A549 (cell line): Measurements from ENCODE around the gene ACER2. TPM values are rescaled to one million over a fixed set of nuclear protein-coding genes. Genes with fewer than 3 reads are reported as not detected.

Experiments
- ATAC-seq, 2 experiments: fragments of 200-7000 bp in 1 of 2; fragments of >200 bp in 1 of 2; cut with Nextera tagmentation in 1 of 2; cut with Tn5 transposase in 1 of 2; 3 replicates each; pipeline versions ENCODE4 v1.8.0 to v1.9.1; 2018 to 2020; ENCODE audit warnings: mild to moderate bottlenecking in 1 of 2, moderate library complexity in 1 of 2
- CTCF ChIA-PET: fragments of 300-600 bp; sonication (Branson Sonifier 250); formaldehyde crosslinking; extraction: SDS; loops from one replicate; lab custom pipeline; 2021; ENCODE audit warnings: antibody characterized with exemption, inconsistent platforms; lab: Yijun Ruan, JAX
- POLR2A ChIA-PET: fragments of 350-600 bp; formaldehyde crosslinking; extraction: SDS; loops from one replicate; lab custom pipeline; 2021; ENCODE audit warnings: antibody characterized with exemption, inconsistent platforms; lab: Yijun Ruan, JAX
- DNase-seq, 2 experiments: peaks; one replicate each; pipeline versions ENCODE4 v3.0.0 to v3.0.0-alpha.2; 2011 to 2016; ENCODE audit warnings: low read depth in 1 of 2, low spot score in 1 of 2
- FAIRE-seq: peaks from 2 replicates; lab custom pipeline; 2011; peaks lifted over from hg19 to GRCh38; lab: Jason Lieb, UNC
- H3K27ac ChIP-seq, 2 experiments: fragments of >200 bp; sonication (Bioruptor Twin); formaldehyde crosslinking; 3 replicates each; pipeline ENCODE4 v1.5.1; 2016 to 2017
- H3K4me1 ChIP-seq: fragments of >200 bp; sonication (Bioruptor Twin); formaldehyde crosslinking; 3 replicates; pipeline ENCODE4 v1.6.1; 2016
- H3K4me2 ChIP-seq: fragments of >200 bp; sonication (Bioruptor Twin); formaldehyde crosslinking; 3 replicates; pipeline ENCODE4 v1.6.1; 2016
- H3K4me3 ChIP-seq: fragments of >200 bp; sonication (Bioruptor Twin); formaldehyde crosslinking; 3 replicates; pipeline ENCODE4 v1.5.1; 2016
- H3K9me3 ChIP-seq: fragments of >200 bp; sonication (Bioruptor Twin); formaldehyde crosslinking; 3 replicates; pipeline ENCODE4 v1.6.1; 2016
- CEBPB ChIP-seq, 2 experiments: fragments of >200 bp in 1 of 2; sonication (Bioruptor Twin) in 1 of 2; formaldehyde crosslinking in 1 of 2; IDR thresholded peaks; 2 replicates each; pipeline ENCODE4 v1.6.1; 2012 to 2016
- E2F6 ChIP-seq: IDR thresholded peaks from 2 replicates; pipeline ENCODE4 v1.6.1; 2012; ENCODE audit warnings: low read depth, borderline replicate concordance
- EHF ChIP-seq: fragments of 250-450 bp; sonication (Bioruptor Pico); IDR thresholded peaks from 2 replicates; pipeline ENCODE4 v1.5.0; 2020; ENCODE audit warnings: mild to moderate bottlenecking
- ELK1 ChIP-seq: fragments of 150-350 bp; IDR thresholded peaks from 2 replicates; pipeline ENCODE4 v1.6.1; 2014; ENCODE audit warnings: low read depth, mild to moderate bottlenecking, low read length
- EP300 ChIP-seq, 2 experiments: fragments of >200 bp; sonication (Bioruptor Twin); formaldehyde crosslinking; IDR thresholded peaks; 2 replicates in 1 of 2; 3 replicates in 1 of 2; pipeline ENCODE4 v1.6.1; 2016 to 2017
- ESRRA ChIP-seq: fragments of 150-350 bp; IDR thresholded peaks from 2 replicates; pipeline ENCODE4 v1.6.1; 2014; ENCODE audit warnings: mild to moderate bottlenecking, low read length, borderline replicate concordance
- FOSB ChIP-seq: fragments of 250-450 bp; sonication (Bioruptor Pico); IDR thresholded peaks from 2 replicates; pipeline ENCODE4 v1.5.0; 2020; ENCODE audit warnings: mild to moderate bottlenecking, moderate library complexity
- GATA3 ChIP-seq: IDR thresholded peaks from 2 replicates; pipeline ENCODE4 v1.6.1; 2012; ENCODE audit warnings: borderline replicate concordance
- HES2 ChIP-seq: fragments of >200 bp; sonication (Bioruptor Twin); formaldehyde crosslinking; IDR thresholded peaks from 2 replicates; pipeline ENCODE4 v1.6.1; 2016
- HEYL ChIP-seq: fragments of 250-450 bp; sonication (Bioruptor Pico); IDR thresholded peaks from 2 replicates; pipeline ENCODE4 v1.8.0; 2021; ENCODE audit warnings: mild to moderate bottlenecking, moderate library complexity
- HOXB13 ChIP-seq: fragments of 250-450 bp; sonication (Bioruptor Pico); IDR thresholded peaks from 2 replicates; pipeline ENCODE4 v1.5.0; 2020; ENCODE audit warnings: low read depth, mild to moderate bottlenecking, moderate library complexity
- HOXB5 ChIP-seq: fragments of 250-450 bp; sonication (Bioruptor Pico); IDR thresholded peaks from 2 replicates; pipeline ENCODE4 v1.5.0; 2020; ENCODE audit warnings: mild to moderate bottlenecking, moderate library complexity
- KDM1A ChIP-seq: fragments of 200-600 bp; sonication (generic); IDR thresholded peaks from 2 replicates; pipeline ENCODE4 v1.6.1; 2016; ENCODE audit warnings: low read depth, mild to moderate bottlenecking
- MAFK ChIP-seq: fragments of 450-650 bp; IDR thresholded peaks from 2 replicates; pipeline ENCODE4 v1.6.1; 2014; ENCODE audit not compliant: partially characterized antibody
- MAX ChIP-seq: IDR thresholded peaks from 2 replicates; pipeline ENCODE4 v1.6.1; 2012
- MAZ ChIP-seq: fragments of 150-350 bp; IDR thresholded peaks from 2 replicates; pipeline ENCODE4 v1.6.1; 2014; ENCODE audit warnings: antibody characterized with exemption, low read depth, low read length, borderline replicate concordance
- MYC ChIP-seq: IDR thresholded peaks from 2 replicates; pipeline ENCODE4 v1.6.1; 2012; ENCODE audit warnings: mild to moderate bottlenecking, inconsistent platforms, low read length, improper control_type of control experiment, borderline replicate concordance
- NR3C1 ChIP-seq: fragments of >200 bp; sonication (Bioruptor Twin); formaldehyde crosslinking; IDR thresholded peaks from 3 replicates; pipeline ENCODE4 v1.6.1; 2017
- PBX3 ChIP-seq: IDR thresholded peaks from 2 replicates; pipeline ENCODE4 v1.6.1; 2012
- RARB ChIP-seq: fragments of 250-450 bp; sonication (Bioruptor Pico); IDR thresholded peaks from 2 replicates; pipeline ENCODE4 v1.8.0; 2021; ENCODE audit warnings: mild to moderate bottlenecking, moderate library complexity
- RFX5 ChIP-seq: fragments of 450-650 bp; IDR thresholded peaks from 2 replicates; pipeline ENCODE4 v1.7.1; 2014; ENCODE audit warnings: antibody characterized with exemption, mild to moderate bottlenecking, moderate library complexity
- SMC3 ChIP-seq: fragments of >200 bp; sonication (Bioruptor Twin); formaldehyde crosslinking; IDR thresholded peaks from 3 replicates; pipeline ENCODE4 v1.6.1; 2018; ENCODE audit warnings: inconsistent platforms
- SREBF2 ChIP-seq: fragments of 450-650 bp; IDR thresholded peaks from 2 replicates; pipeline ENCODE4 v1.6.1; 2014; ENCODE audit warnings: mild to moderate bottlenecking, moderate library complexity
- ZFP36 ChIP-seq: fragments of 450-650 bp; IDR thresholded peaks from 2 replicates; pipeline ENCODE4 v1.6.1; 2014; ENCODE audit warnings: borderline replicate concordance; ENCODE audit not compliant: partially characterized antibody
- WGBS: methylation state at CpG from one replicate; pipeline ENCODE4 v1.1.6; 2017; ENCODE audit errors: missing lambda C conversion rate; 5-methylcytosine and 5-hydroxymethylcytosine counted together
- polyA plus RNA-seq, 4 experiments: library from polyadenylated mRNA; depleted of rRNA in 3 of 4; stranded (reverse); fragments of >200 nt; fragmentation: RNase III in 1 of 4; extraction: RNeasy Plus Mini Kit Qiagen cat#74134 plus additional on column Dnase treatment in 1 of 4; gene quantifications; 2 replicates in 3 of 4; 3 replicates in 1 of 4; pipeline ENCODE4 v1.2.3, GENCODE V29; 2011 to 2017
- TF ChIP-seq, protein P1 (sequence below): fragments of >200 bp; sonication (Bioruptor Twin); formaldehyde crosslinking; IDR thresholded peaks from 3 replicates; pipeline ENCODE4 v1.5.1; 2016

The ACER2 gene
- polyA plus RNA-seq, 2 of the 4 experiments (the other 2 are of a cell fraction), result 1.1 to 3.7 TPM

- TF ChIP-seq CEBPB (IDR thresholded peaks at IDR 0.05) (peak in 1 of 2 experiments; percentile 69; a peak in 3 of 4 replicates), ESRRA (no peak), SREBF2 (no peak), MAFK (no peak), HEYL (CRISPR knock-in tag) (no peak)
- TF ChIP-seq, protein P1, sequence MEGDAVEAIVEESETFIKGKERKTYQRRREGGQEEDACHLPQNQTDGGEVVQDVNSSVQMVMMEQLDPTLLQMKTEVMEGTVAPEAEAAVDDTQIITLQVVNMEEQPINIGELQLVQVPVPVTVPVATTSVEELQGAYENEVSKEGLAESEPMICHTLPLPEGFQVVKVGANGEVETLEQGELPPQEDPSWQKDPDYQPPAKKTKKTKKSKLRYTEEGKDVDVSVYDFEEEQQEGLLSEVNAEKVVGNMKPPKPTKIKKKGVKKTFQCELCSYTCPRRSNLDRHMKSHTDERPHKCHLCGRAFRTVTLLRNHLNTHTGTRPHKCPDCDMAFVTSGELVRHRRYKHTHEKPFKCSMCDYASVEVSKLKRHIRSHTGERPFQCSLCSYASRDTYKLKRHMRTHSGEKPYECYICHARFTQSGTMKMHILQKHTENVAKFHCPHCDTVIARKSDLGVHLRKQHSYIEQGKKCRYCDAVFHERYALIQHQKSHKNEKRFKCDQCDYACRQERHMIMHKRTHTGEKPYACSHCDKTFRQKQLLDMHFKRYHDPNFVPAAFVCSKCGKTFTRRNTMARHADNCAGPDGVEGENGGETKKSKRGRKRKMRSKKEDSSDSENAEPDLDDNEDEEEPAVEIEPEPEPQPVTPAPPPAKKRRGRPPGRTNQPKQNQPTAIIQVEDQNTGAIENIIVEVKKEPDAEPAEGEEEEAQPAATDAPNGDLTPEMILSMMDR, result peak; percentile 97
Measured at GRCh38 chr9:19456996-19457692, 48.3 kb downstream of the ACER2 start (continued).

- Histone ChIP-seq H3K9me3 (no peaks in the 10 kb centered on the region), H3K4me1 (0 out of 3 replicates have a peak, but pooled peaks cover 5% of the 10 kb centered on the region), H3K4me3 (peak overlapping the region; percentile 25; the same call in 1 of the 3 replicates), H3K27ac (0 out of 6 replicates have a peak overlapping the region, but pooled peaks of 1 of the 2 experiments have one; percentile 27), H3K4me2 (peak overlapping the region; percentile 69)
- 28% methylated on average over 5 of the region's 5 CpGs for WGBS
- POLR2A ChIA-PET, result interaction anchor here (0.6 to 1.8 kb wide), 3 partner anchors 78 to 409 kb away, joined by 4 to 8 read pairs (median 6); partner anchors contain the start of genes RPS6 and RRAGA
- DNase-seq (no peak), ATAC-seq (no peak), FAIRE-seq (no peak)
- 0 out of 4 replicates have a peak, but pooled peaks of 1 of the 2 experiments have one; percentile 14 for TF ChIP-seq CEBPB (IDR thresholded peaks at IDR 0.05)
- no peak for TF ChIP-seq MAZ
- CTCF ChIA-PET, result interaction anchor here (0.6 to 8.1 kb wide), 26 partner anchors 8 to 1653 kb away, joined by 3 to 86 read pairs (median 4); partner anchors contain the start of genes ACER2 and RRAGA
Measured at GRCh38 chr9:19457693-19458009, 48.8 kb downstream of the ACER2 start.

DNA sequence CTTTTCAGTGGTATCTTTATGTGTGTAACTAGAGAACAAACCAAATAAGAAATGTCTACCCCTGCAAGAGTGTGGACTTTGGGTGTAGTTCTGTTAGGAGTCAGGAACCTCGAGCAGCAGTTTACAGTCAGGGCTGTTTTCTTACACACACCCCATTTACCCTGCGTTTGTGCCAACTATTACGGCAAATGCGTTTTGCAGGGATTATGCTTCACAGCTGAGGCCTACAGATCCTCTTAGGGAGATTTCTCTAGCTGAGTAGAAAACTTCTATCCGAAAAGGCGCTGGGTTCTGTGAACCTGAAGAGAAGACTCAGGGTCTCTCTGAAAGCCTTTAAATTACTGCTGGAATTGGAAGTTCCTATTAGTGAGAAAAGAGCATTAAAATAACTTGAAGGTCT lies 51.4 kb downstream of the ACER2 start:
- FAIRE-seq (no peak), DNase-seq (no peak)
- Histone ChIP-seq H3K4me1 (0 out of 3 replicates have a peak, but pooled peaks cover 5% of the 10 kb centered on the region), H3K27ac (no peak overlapping the region), H3K4me2 (no peak overlapping the region), H3K4me3 (no peak overlapping the region)
- CTCF ChIA-PET, result interaction anchor here (1.4 to 8.1 kb wide), 4 partner anchors 6 to 431 kb away, joined by 3 to 86 read pairs (median 6); no protein-coding TSS in a partner anchor
- TF ChIP-seq EHF (no peak), GATA3 (no peak), HOXB5 (no peak), PBX3 (no peak)
- TF ChIP-seq, all 56 proteins: peak for 0
- ATAC-seq, result no peak
- H3K9me3 ChIP-seq, result no peaks in the 10 kb centered on the region
- 55% methylated on average over 6 of the region's 6 CpGs for WGBS
- POLR2A ChIA-PET, result no interaction called here

- no peak overlapping the region for H3K4me3 ChIP-seq
- no peak for FAIRE-seq
- no peak for ATAC-seq
- H3K4me2 ChIP-seq, result no peak overlapping the region
- no peak overlapping the region for H3K27ac ChIP-seq
- WGBS, result 92% methylated on average over 24 of the region's 26 CpGs
- no peak for DNase-seq
- no peak for TF ChIP-seq E2F6
- TF ChIP-seq EP300 (IDR thresholded peaks at IDR 0.05), result no peak
- no peak for TF ChIP-seq RFX5
- no peak for TF ChIP-seq HES2
- TF ChIP-seq ZFP36, result no peak
- TF ChIP-seq ELK1, result no peak
- no peak for TF ChIP-seq SMC3
- TF ChIP-seq MAX, result no peak
- no peak for TF ChIP-seq MYC
- TF ChIP-seq HOXB13, result no peak
- TF ChIP-seq RARB (CRISPR knock-in tag), result no peak
- TF ChIP-seq KDM1A, result no peak
- no peak for TF ChIP-seq PBX3
- TF ChIP-seq FOSB (CRISPR knock-in tag), result no peak
- no peak for TF ChIP-seq NR3C1
- 0 out of 3 replicates have a peak, but pooled peaks cover 5% of the 10 kb centered on the region for H3K4me1 ChIP-seq
- ChIA-PET POLR2A (no interaction called here), CTCF (interaction anchor here (1.2 to 2.3 kb wide), 5 partner anchors 10 to 432 kb away, joined by 3 to 7 read pairs (median 3); no protein-coding TSS in a partner anchor)
- no peaks in the 10 kb centered on the region for H3K9me3 ChIP-seq
Measured at GRCh38 chr9:19461135-19461534, 52.3 kb downstream of the ACER2 start.
